ENCODE results near the gene TACC2.

- TF ChIP-seq POLR2A (IDR thresholded peaks at IDR 0.05), result no peak
- TF ChIP-seq POLR2AphosphoS5 (IDR thresholded peaks at IDR 0.05; ENCODE audit: insufficient read depth in 1 of 2, low read depth in 1 of 2), result no peak
- no peak for TF ChIP-seq CTCF (IDR thresholded peaks at IDR 0.05)
These were observed 165.1 kb downstream of the TACC2 start for GRCh38 chr10:122154031-122154544.

Data from vagina (tissue), 2 donors.